Upper lobe of left lung (tissue), 6 donors: ENCODE data around the gene PLEK. TPM values are rescaled to one million over a fixed set of nuclear protein-coding genes. Genes with fewer than 3 reads are reported as not detected.

Source experiments
- ATAC-seq, 2 donors: fragments of 200-7000 bp; cut with Tn5 transposase; one replicate each; pipeline ENCODE4 v1.9.1; 2022; ENCODE audit warnings: mild to moderate bottlenecking in 2 of 2, moderate library complexity in 2 of 2; ENCODE audit not compliant: low FRiP score in 2 of 2
- DNase-seq, 2 donors: peaks; one replicate each; pipeline ENCODE4 v3.0.0-alpha.2; 2019 to 2020
- H3K27ac ChIP-seq, 4 donors: fragments of 200-600 bp; sonication (generic); one replicate each; pipeline ENCODE4 v1.5.1; 2016 to 2019
- H3K27me3 ChIP-seq, 4 donors: fragments of 200-600 bp; sonication (generic); one replicate each; pipeline ENCODE4 v1.5.1; 2017 to 2019
- H3K36me3 ChIP-seq, 4 donors: fragments of 200-600 bp; sonication (generic); one replicate each; pipeline ENCODE4 v1.5.1; 2016 to 2019
- H3K4me1 ChIP-seq, 4 donors: fragments of 200-600 bp; sonication (generic); one replicate each; pipeline ENCODE4 v1.5.1; 2018 to 2019
- H3K4me3 ChIP-seq, 4 donors: fragments of 200-600 bp; sonication (generic); one replicate each; pipeline ENCODE4 v1.5.1; 2017 to 2019; ENCODE audit warnings: mild to moderate bottlenecking in 2 of 4, moderate library complexity in 1 of 4
- H3K9me3 ChIP-seq, 4 donors: fragments of 200-600 bp; sonication (generic); one replicate each; pipeline ENCODE4 v1.5.1; 2018 to 2019
- EP300 ChIP-seq, 4 donors: sonication (generic); formaldehyde crosslinking; IDR thresholded peaks; one replicate each; pipeline ENCODE4 v1.5.1; 2017; ENCODE audit warnings: antibody characterized with exemption in 4 of 4, control low read depth in 2 of 4
- POLR2A ChIP-seq, 4 donors: fragments of 450-650 bp; IDR thresholded peaks; one replicate each; pipeline ENCODE4 v1.5.1; 2016 to 2017; ENCODE audit warnings: antibody characterized with exemption in 4 of 4, mild to moderate bottlenecking in 2 of 4
- POLR2AphosphoS5 ChIP-seq, 2 donors: sonication (generic); formaldehyde crosslinking; IDR thresholded peaks; one replicate each; pipeline ENCODE4 v1.5.1; 2017; ENCODE audit warnings: antibody characterized with exemption in 2 of 2
- WGBS, 2 donors: methylation state at CpG; one replicate each; pipeline ENCODE4 v1.1.5; 2017 to 2018; 5-methylcytosine and 5-hydroxymethylcytosine counted together
- total RNA-seq, 6 donors: library from RNA; depleted of rRNA in 4 of 6; stranded (reverse); fragments of >200 nt in 4 of 6; gene quantifications; one replicate each; pipeline versions ENCODE4 v1.1.0 to v1.2.1, GENCODE V29; 2016 to 2021
- TF ChIP-seq, protein P1 (sequence below), 6 experiments: fragments of 450-650 bp in 4 of 6; fragments of 200-600 bp in 2 of 6; sonication (generic) in 2 of 6; IDR thresholded peaks; one replicate each; pipeline ENCODE4 v1.5.1; 2016 to 2019; ENCODE audit warnings: antibody characterized with exemption in 6 of 6
- donor health status: DM: no; HTN: no; CAD: no; lungs with moderate emphysema.
- donor health status: DM: no; HTN: yes; CAD: no; lungs with severe emphysema.

Gene PLEK
- total RNA-seq, 6 donors from 2014 or later, result 12.4 to 45.6 (median 17.0) TPM

DNA sequence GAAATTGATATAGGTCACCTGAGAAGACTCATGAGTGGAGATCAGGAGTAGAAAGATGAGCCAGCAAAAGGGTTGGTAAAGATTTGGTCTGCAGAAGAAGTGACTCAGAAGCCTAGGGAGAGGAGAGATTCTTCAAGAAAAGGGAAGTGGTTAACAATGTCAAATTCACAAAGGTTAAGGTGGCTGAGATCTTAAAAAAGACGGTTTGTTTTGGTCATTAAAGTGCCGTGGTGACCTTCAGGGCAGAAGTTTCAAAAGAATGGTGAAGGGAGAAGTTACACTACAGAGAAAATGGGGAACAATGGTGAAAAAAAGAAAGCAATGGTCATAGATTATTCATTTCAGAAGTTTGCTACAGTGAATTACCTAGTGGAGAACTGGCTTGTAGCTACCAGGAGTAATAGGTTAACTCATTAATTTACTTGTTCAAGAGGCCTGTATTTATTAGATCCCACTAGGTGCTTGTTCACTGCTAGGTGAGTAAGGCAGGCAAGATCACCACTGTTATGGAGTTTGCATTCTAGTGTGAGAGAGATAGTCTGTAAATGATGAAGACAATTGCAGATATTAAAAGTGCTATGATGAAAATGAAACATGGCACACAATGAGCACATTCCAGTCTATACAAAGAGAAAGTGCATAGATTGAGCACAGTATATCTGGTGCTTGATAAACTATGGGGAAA is 59.0 kb downstream of the PLEK start:
- Histone ChIP-seq H3K36me3 (no peaks in the 10 kb centered on the region), H3K27ac (peak overlapping the region in 1 of 4 donors; percentile 10), H3K4me3 (no peak overlapping the region), H3K9me3 (no peaks in the 10 kb centered on the region), H3K27me3 (no peaks in the 10 kb centered on the region), H3K4me1 (peaks cover 12 to 30% (median 20%) of the 10 kb centered on the region in 4 donors)
- TF ChIP-seq, protein P1, sequence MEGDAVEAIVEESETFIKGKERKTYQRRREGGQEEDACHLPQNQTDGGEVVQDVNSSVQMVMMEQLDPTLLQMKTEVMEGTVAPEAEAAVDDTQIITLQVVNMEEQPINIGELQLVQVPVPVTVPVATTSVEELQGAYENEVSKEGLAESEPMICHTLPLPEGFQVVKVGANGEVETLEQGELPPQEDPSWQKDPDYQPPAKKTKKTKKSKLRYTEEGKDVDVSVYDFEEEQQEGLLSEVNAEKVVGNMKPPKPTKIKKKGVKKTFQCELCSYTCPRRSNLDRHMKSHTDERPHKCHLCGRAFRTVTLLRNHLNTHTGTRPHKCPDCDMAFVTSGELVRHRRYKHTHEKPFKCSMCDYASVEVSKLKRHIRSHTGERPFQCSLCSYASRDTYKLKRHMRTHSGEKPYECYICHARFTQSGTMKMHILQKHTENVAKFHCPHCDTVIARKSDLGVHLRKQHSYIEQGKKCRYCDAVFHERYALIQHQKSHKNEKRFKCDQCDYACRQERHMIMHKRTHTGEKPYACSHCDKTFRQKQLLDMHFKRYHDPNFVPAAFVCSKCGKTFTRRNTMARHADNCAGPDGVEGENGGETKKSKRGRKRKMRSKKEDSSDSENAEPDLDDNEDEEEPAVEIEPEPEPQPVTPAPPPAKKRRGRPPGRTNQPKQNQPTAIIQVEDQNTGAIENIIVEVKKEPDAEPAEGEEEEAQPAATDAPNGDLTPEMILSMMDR (IDR thresholded peaks at IDR 0.05), result no peak
- no peak for TF ChIP-seq POLR2A (IDR thresholded peaks at IDR 0.05)
- TF ChIP-seq EP300 (IDR thresholded peaks at IDR 0.05), result no peak
- no peak for TF ChIP-seq POLR2AphosphoS5 (IDR thresholded peaks at IDR 0.05)
- peak in 1 of 2 donors; percentile 54 for ATAC-seq
- WGBS, 2 donors, result 33 to 45% methylated on average over 2 of the region's 2 CpGs
- no peak for DNase-seq

DNA sequence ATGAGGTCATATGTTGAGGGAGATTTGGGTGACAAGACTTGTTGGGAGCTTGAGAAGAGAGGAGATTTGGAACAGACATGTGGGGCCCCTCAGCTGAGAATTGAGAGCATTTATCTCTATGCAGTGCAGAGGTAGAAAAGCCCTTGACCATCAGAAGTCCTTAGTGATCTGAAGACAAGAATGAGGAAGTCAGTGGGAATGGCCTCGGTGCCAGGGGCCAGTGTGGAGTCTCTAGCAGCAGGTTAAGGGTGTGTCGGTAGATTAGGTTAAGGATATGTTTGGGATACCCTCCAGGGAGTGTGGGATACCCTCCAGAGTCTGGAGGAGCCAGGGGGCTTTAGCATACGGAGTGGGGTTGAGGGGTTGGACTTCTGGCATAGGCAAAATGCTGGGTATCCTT is 60.4 kb downstream of the PLEK start:
- TF ChIP-seq, protein P1 (IDR thresholded peaks at IDR 0.05), result no peak
- no peak for TF ChIP-seq EP300 (IDR thresholded peaks at IDR 0.05)
- no peak for TF ChIP-seq POLR2A (IDR thresholded peaks at IDR 0.05)
- TF ChIP-seq POLR2AphosphoS5 (IDR thresholded peaks at IDR 0.05), result no peak
- H3K27ac ChIP-seq, result peak overlapping the region in 1 of 4 donors; percentile 15
- H3K4me1 ChIP-seq, result peaks cover 12 to 30% (median 20%) of the 10 kb centered on the region in 4 donors
- ATAC-seq (no peak), DNase-seq (no peak)
- no peaks in the 10 kb centered on the region for H3K36me3 ChIP-seq
- WGBS, 2 donors, result 69 to 76% methylated on average over 3 of the region's 3 CpGs
- no peaks in the 10 kb centered on the region for H3K9me3 ChIP-seq
- no peaks in the 10 kb centered on the region for H3K27me3 ChIP-seq
- no peak overlapping the region for H3K4me3 ChIP-seq

DNA sequence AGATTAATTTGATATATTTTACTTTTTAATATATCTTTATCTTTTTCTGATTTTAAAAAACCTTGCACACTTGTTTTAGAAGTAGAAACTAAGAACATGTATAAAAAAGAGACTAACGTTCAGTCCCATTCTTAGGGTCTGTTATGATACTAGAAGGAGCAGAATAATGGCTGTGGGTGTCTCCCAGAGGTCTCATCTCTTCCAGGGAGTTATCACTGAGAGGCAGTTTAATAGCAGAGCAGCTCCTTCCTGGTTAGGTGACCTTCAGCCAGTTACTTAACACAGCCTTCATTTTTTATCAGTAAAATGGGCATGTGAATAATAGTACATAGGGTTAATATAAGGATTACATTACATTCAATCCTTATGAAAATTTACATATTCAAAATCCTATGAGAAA is 61.4 kb downstream of the PLEK start:
- TF ChIP-seq POLR2A (IDR thresholded peaks at IDR 0.05) (no peak), EP300 (IDR thresholded peaks at IDR 0.05) (no peak)
- TF ChIP-seq, protein P1 (IDR thresholded peaks at IDR 0.05), result no peak
- peak overlapping the region in 1 of 4 donors; percentile 38 for H3K27ac ChIP-seq
- ATAC-seq, result no peak
- H3K4me1 ChIP-seq, result peaks cover 12 to 30% (median 20%) of the 10 kb centered on the region in 4 donors
- 88 to 90% methylated on average over 1 of the region's 1 CpG for WGBS, 2 donors
- H3K36me3 ChIP-seq, result no peaks in the 10 kb centered on the region
- H3K27me3 ChIP-seq, result no peaks in the 10 kb centered on the region
- H3K4me3 ChIP-seq, result no peak overlapping the region
- DNase-seq, result no peak
- no peaks in the 10 kb centered on the region for H3K9me3 ChIP-seq

DNA sequence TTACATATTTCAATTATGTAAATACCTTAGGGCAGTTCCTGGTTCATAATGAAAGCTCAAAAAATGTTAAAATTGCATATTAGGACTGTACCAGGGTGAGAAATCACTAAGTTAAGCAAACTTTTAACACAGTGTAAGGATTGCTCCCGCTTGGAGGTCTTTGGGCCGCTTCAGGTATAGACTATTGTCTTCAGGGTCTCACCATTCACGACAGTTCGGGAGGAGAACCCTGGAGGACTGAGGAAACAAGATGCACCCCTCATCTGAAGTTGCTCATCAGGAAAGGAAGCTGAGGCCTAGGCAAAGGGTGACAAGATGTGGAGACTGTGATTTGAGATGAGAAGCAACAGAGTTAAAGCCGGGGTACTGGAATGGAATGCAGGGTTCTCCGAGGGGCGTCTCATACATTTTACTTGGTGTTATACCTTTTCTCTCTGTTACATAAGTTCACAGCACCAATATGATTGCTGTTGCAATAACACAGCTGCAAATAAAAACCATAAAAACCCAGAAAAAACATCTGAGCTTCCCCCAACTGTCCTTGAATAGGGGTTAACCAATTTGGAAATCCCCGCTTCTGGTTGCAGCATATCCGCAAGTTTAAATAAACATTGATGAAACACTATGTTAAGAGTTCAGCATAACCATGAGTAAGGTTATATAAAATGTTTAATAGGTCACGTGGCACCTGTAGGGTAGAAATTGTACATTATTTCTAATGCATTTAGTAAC is 61.9 kb downstream of the PLEK start:
- WGBS, 2 donors, result 51 to 54% methylated on average over 10 of the region's 10 CpGs
- Histone ChIP-seq H3K27me3 (no peaks in the 10 kb centered on the region), H3K4me3 (no peak overlapping the region), H3K27ac (peak overlapping the region in 1 of 4 donors; percentile 38), H3K9me3 (no peaks in the 10 kb centered on the region), H3K4me1 (peaks cover 12 to 30% (median 20%) of the 10 kb centered on the region in 4 donors), H3K36me3 (no peaks in the 10 kb centered on the region)
- TF ChIP-seq POLR2AphosphoS5 (IDR thresholded peaks at IDR 0.05) (no peak), EP300 (IDR thresholded peaks at IDR 0.05) (peak in 1 of 4 donors; percentile 33)
- DNase-seq, result no peak
- ATAC-seq, result no peak

DNA sequence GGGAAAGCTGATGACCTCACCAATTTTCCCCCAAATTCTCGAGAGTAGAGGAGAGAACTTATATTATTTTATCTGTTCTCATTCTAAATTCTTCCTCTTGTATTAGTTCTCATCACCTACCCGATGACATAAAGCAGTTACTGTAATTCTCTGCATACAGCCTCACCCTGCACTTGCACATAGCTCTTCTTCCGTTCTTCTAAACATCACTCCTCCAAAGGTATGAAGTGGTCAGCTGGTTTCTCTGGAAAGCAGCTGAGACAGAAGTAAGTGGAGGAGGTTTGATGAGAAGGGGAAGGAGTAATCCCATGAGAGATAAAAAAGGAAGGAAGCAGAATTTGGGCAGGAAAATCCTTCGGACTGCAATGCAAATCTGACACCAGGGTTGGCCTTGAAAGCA is 63.0 kb downstream of the PLEK start:
- no peak for ATAC-seq
- no peak for TF ChIP-seq EP300 (IDR thresholded peaks at IDR 0.05)
- TF ChIP-seq, protein P1 (IDR thresholded peaks at IDR 0.05), result no peak
- TF ChIP-seq POLR2A (IDR thresholded peaks at IDR 0.05), result no peak
- no peak for TF ChIP-seq POLR2AphosphoS5 (IDR thresholded peaks at IDR 0.05)
- no peak for DNase-seq
- no peaks in the 10 kb centered on the region for H3K27me3 ChIP-seq
- no peaks in the 10 kb centered on the region for H3K36me3 ChIP-seq
- no peak overlapping the region for H3K4me3 ChIP-seq
- H3K9me3 ChIP-seq, result no peaks in the 10 kb centered on the region
- H3K4me1 ChIP-seq, result peaks cover 12 to 30% (median 20%) of the 10 kb centered on the region in 4 donors
- H3K27ac ChIP-seq, result no peak overlapping the region
- 59 to 61% methylated on average over 4 of the region's 4 CpGs for WGBS, 2 donors
